ENCODE measurements around the gene PTPRN2. TPM values are rescaled to one million over a fixed set of nuclear protein-coding genes. Genes with fewer than 3 reads are reported as not detected.

PTPRN2 gene
- polyA plus RNA-seq, 4 donors, result 1.6 to 11.7 (median 4.0) TPM

DNA sequence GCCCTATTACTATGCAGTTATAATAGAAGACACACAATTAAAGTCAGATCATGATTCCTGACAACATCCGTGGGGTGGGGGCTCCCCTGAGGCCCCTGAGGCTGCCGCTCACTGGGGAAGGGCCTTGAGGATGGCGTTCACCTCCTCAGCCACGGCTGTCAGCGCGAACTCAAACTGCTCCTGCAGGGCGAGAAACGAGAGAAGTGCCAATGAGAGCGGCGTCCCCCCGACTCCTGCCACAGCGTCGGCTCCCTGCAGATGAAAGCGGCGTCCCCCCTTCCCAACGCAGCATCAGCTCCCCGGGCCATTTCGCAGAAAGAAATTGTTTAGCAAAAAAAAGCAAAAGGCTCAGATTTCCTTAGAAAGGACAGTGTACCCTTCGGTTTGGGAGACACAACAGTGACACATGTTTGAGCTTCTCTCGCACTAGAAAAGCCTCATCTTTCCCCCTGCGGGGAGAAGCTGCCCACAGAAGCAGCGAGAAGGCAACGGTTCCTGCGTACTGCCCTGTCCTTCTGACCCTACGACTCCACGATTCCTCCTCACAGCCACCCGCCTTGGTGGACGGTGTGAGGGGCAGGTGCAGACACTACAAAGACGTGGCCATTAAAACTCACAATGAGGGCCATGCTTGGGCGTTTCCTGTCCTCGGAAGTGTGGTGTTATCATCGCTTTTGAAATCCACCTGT is 1046.9 kb downstream of the PTPRN2 start:
- DNase-seq, result no peak
- Histone ChIP-seq H3K4me3 (ENCODE audit: low read depth in 1 of 3, low read length in 3 of 3) (no peak overlapping the region), H3K9me3 (ENCODE audit: control insufficient read depth in 2 of 2, insufficient read depth in 1 of 2, low read depth in 1 of 2, low read length in 1 of 2) (no peaks in the 10 kb centered on the region), H3K27ac (ENCODE audit: low read depth in 1 of 3, low read length in 2 of 3) (no peak overlapping the region), H3K4me1 (ENCODE audit: control insufficient read depth in 3 of 3, insufficient read depth in 2 of 3, low read depth in 1 of 3, low read length in 2 of 3) (no peaks in the 10 kb centered on the region), H3K27me3 (ENCODE audit: control insufficient read depth in 3 of 3, insufficient read depth in 3 of 3, low read length in 3 of 3) (no peaks in the 10 kb centered on the region), H3K36me3 (ENCODE audit: control insufficient read depth in 3 of 3, insufficient read depth in 2 of 3, low read depth in 1 of 3, low read length in 3 of 3) (no peaks in the 10 kb centered on the region)
- no peak for FAIRE-seq
- 87 to 91% (median 88%) methylated on average over 32 of the region's 32 CpGs for WGBS, 3 donors

GRCh38 chr7:157540020-157540419 is 1047.6 kb downstream of the PTPRN2 start:
- no peak for DNase-seq
- FAIRE-seq, result no peak
- WGBS, 3 donors, result 92 to 94% (median 92%) methylated on average over 18 of the region's 18 CpGs
- Histone ChIP-seq H3K27me3 (ENCODE audit: control insufficient read depth in 3 of 3, insufficient read depth in 3 of 3, low read length in 3 of 3) (no peaks in the 10 kb centered on the region), H3K4me1 (ENCODE audit: control insufficient read depth in 3 of 3, insufficient read depth in 2 of 3, low read depth in 1 of 3, low read length in 2 of 3) (no peaks in the 10 kb centered on the region), H3K4me3 (ENCODE audit: low read depth in 1 of 3, low read length in 3 of 3) (no peak overlapping the region), H3K36me3 (ENCODE audit: control insufficient read depth in 3 of 3, insufficient read depth in 2 of 3, low read depth in 1 of 3, low read length in 3 of 3) (no peaks in the 10 kb centered on the region), H3K9me3 (ENCODE audit: control insufficient read depth in 2 of 2, insufficient read depth in 1 of 2, low read depth in 1 of 2, low read length in 1 of 2) (no peaks in the 10 kb centered on the region), H3K27ac (ENCODE audit: low read depth in 1 of 3, low read length in 2 of 3) (no peak overlapping the region)

DNA sequence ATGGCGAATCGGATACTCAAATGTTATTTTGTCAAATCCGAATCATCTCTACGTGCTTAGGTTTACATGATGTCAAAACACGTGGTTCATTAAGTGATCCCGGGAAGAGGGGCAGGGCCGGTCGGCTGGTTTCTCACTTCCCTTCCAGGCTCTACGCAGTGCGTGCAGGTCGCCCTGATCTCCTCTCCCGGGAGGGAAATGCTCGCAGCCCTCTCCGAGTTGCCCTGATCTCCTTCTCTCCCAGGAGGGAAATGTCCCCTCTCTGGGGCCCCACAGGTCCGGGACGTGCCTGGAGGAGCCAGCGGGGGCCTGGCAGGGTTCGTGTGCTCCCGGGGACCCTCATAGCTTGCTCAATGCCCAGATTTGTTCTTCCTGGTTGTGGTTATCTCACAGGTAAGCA is 1048.1 kb downstream of the PTPRN2 start:
- Histone ChIP-seq H3K36me3 (ENCODE audit: control insufficient read depth in 3 of 3, insufficient read depth in 2 of 3, low read depth in 1 of 3, low read length in 3 of 3) (no peaks in the 10 kb centered on the region), H3K27ac (ENCODE audit: low read depth in 1 of 3, low read length in 2 of 3) (no peak overlapping the region), H3K27me3 (ENCODE audit: control insufficient read depth in 3 of 3, insufficient read depth in 3 of 3, low read length in 3 of 3) (no peaks in the 10 kb centered on the region), H3K9me3 (ENCODE audit: control insufficient read depth in 2 of 2, insufficient read depth in 1 of 2, low read depth in 1 of 2, low read length in 1 of 2) (no peaks in the 10 kb centered on the region), H3K4me1 (ENCODE audit: control insufficient read depth in 3 of 3, insufficient read depth in 2 of 3, low read depth in 1 of 3, low read length in 2 of 3) (no peaks in the 10 kb centered on the region), H3K4me3 (ENCODE audit: low read depth in 1 of 3, low read length in 3 of 3) (no peak overlapping the region)
- DNase-seq, result no peak
- 92 to 96% (median 95%) methylated on average over 19 of the region's 19 CpGs for WGBS, 3 donors
- no peak for FAIRE-seq

DNA sequence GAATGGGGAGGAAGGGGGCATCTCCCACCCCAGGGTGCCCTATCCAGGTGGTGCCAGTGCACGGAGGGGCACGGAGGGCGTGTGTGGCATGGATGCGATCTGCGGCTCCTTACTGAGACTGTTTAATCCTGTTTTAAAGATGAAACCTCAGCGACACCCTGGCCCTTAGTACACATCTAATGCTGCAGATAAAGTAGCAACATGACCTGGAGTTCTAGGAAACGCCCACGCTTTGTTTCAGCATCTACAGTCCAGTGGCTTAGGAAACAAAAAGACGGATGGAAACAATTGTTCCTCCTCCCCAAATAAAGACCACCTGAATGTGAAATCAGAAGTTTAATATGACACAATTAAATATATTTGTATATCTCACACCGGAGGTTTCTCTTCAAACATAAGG is 1048.9 kb downstream of the PTPRN2 start:
- DNase-seq (no peak), FAIRE-seq (no peak)
- Histone ChIP-seq H3K36me3 (ENCODE audit: control insufficient read depth in 3 of 3, insufficient read depth in 2 of 3, low read depth in 1 of 3, low read length in 3 of 3) (no peaks in the 10 kb centered on the region), H3K27ac (ENCODE audit: low read depth in 1 of 3, low read length in 2 of 3) (no peak overlapping the region), H3K4me1 (ENCODE audit: control insufficient read depth in 3 of 3, insufficient read depth in 2 of 3, low read depth in 1 of 3, low read length in 2 of 3) (no peaks in the 10 kb centered on the region), H3K9me3 (ENCODE audit: control insufficient read depth in 2 of 2, insufficient read depth in 1 of 2, low read depth in 1 of 2, low read length in 1 of 2) (no peaks in the 10 kb centered on the region), H3K4me3 (ENCODE audit: low read depth in 1 of 3, low read length in 3 of 3) (no peak overlapping the region), H3K27me3 (ENCODE audit: control insufficient read depth in 3 of 3, insufficient read depth in 3 of 3, low read length in 3 of 3) (no peaks in the 10 kb centered on the region)
- 92 to 96% (median 92%) methylated on average over 10 of the region's 10 CpGs for WGBS, 3 donors

- Histone ChIP-seq H3K27ac (ENCODE audit: low read depth in 1 of 3, low read length in 2 of 3) (no peak overlapping the region), H3K4me1 (ENCODE audit: control insufficient read depth in 3 of 3, insufficient read depth in 2 of 3, low read depth in 1 of 3, low read length in 2 of 3) (no peaks in the 10 kb centered on the region), H3K4me3 (ENCODE audit: low read depth in 1 of 3, low read length in 3 of 3) (no peak overlapping the region), H3K27me3 (ENCODE audit: control insufficient read depth in 3 of 3, insufficient read depth in 3 of 3, low read length in 3 of 3) (no peaks in the 10 kb centered on the region), H3K36me3 (ENCODE audit: control insufficient read depth in 3 of 3, insufficient read depth in 2 of 3, low read depth in 1 of 3, low read length in 3 of 3) (no peaks in the 10 kb centered on the region), H3K9me3 (ENCODE audit: control insufficient read depth in 2 of 2, insufficient read depth in 1 of 2, low read depth in 1 of 2, low read length in 1 of 2) (peaks cover 0 to 2% of the 10 kb centered on the region in 2 donors)
- DNase-seq (no peak), FAIRE-seq (no peak)
- WGBS, 3 donors, result 86 to 88% (median 88%) methylated on average over 11 of the region's 11 CpGs
Measured at GRCh38 chr7:157538321-157538720, 1049.3 kb downstream of the PTPRN2 start.

- FAIRE-seq, result no peak
- 92% methylated on average over 5 of the region's 5 CpGs for WGBS, 3 donors
- H3K27ac ChIP-seq (ENCODE audit: low read depth in 1 of 3, low read length in 2 of 3), result no peak overlapping the region
Measured at GRCh38 chr7:157537056-157537455, 1050.6 kb downstream of the PTPRN2 start.

GRCh38 chr7:157532068-157532467 is 1055.6 kb downstream of the PTPRN2 start:
- Histone ChIP-seq H3K9me3 (ENCODE audit: control insufficient read depth in 2 of 2, insufficient read depth in 1 of 2, low read depth in 1 of 2, low read length in 1 of 2) (peaks cover 0 to 13% of the 10 kb centered on the region in 2 donors), H3K27ac (ENCODE audit: low read depth in 1 of 3, low read length in 2 of 3) (no peak overlapping the region), H3K36me3 (ENCODE audit: control insufficient read depth in 3 of 3, insufficient read depth in 2 of 3, low read depth in 1 of 3, low read length in 3 of 3) (no peaks in the 10 kb centered on the region), H3K4me1 (ENCODE audit: control insufficient read depth in 3 of 3, insufficient read depth in 2 of 3, low read depth in 1 of 3, low read length in 2 of 3) (no peaks in the 10 kb centered on the region), H3K4me3 (ENCODE audit: low read depth in 1 of 3, low read length in 3 of 3) (no peak overlapping the region), H3K27me3 (ENCODE audit: control insufficient read depth in 3 of 3, insufficient read depth in 3 of 3, low read length in 3 of 3) (no peaks in the 10 kb centered on the region)
- 91 to 95% (median 92%) methylated on average over 3 of the region's 3 CpGs for WGBS, 3 donors
- FAIRE-seq (no peak), DNase-seq (no peak)

More at GRCh38 chr7:157537056-157537455, 1050.6 kb downstream of the PTPRN2 start:
- no peak for DNase-seq
- peaks cover 0 to 6% of the 10 kb centered on the region in 2 donors for H3K9me3 ChIP-seq (ENCODE audit: control insufficient read depth in 2 of 2, insufficient read depth in 1 of 2, low read depth in 1 of 2, low read length in 1 of 2)
- H3K4me1 ChIP-seq (ENCODE audit: control insufficient read depth in 3 of 3, insufficient read depth in 2 of 3, low read depth in 1 of 3, low read length in 2 of 3), result no peaks in the 10 kb centered on the region
- no peaks in the 10 kb centered on the region for H3K27me3 ChIP-seq (ENCODE audit: control insufficient read depth in 3 of 3, insufficient read depth in 3 of 3, low read length in 3 of 3)
- no peak overlapping the region for H3K4me3 ChIP-seq (ENCODE audit: low read depth in 1 of 3, low read length in 3 of 3)
- H3K36me3 ChIP-seq (ENCODE audit: control insufficient read depth in 3 of 3, insufficient read depth in 2 of 3, low read depth in 1 of 3, low read length in 3 of 3), result no peaks in the 10 kb centered on the region

GRCh38 chr7:157529768-157530560 is 1057.7 kb downstream of the PTPRN2 start:
- H3K27ac ChIP-seq (ENCODE audit: low read depth in 1 of 3, low read length in 2 of 3), result no peak overlapping the region
- H3K4me3 ChIP-seq (ENCODE audit: low read depth in 1 of 3, low read length in 3 of 3), result no peak overlapping the region
- no peaks in the 10 kb centered on the region for H3K27me3 ChIP-seq (ENCODE audit: control insufficient read depth in 3 of 3, insufficient read depth in 3 of 3, low read length in 3 of 3)
- H3K4me1 ChIP-seq (ENCODE audit: control insufficient read depth in 3 of 3, insufficient read depth in 2 of 3, low read depth in 1 of 3, low read length in 2 of 3), result no peaks in the 10 kb centered on the region
- H3K9me3 ChIP-seq (ENCODE audit: control insufficient read depth in 2 of 2, insufficient read depth in 1 of 2, low read depth in 1 of 2, low read length in 1 of 2), result peaks cover 0 to 13% of the 10 kb centered on the region in 2 donors
- no peak for DNase-seq
- WGBS, 3 donors, result 59 to 67% (median 62%) methylated on average over 25 of the region's 25 CpGs
- FAIRE-seq, result no peak
- no peaks in the 10 kb centered on the region for H3K36me3 ChIP-seq (ENCODE audit: control insufficient read depth in 3 of 3, insufficient read depth in 2 of 3, low read depth in 1 of 3, low read length in 3 of 3)
